OCI-M2 (cell line): ENCODE results near the gene TESK2.
"Not testable (repeated sequence)": the region's sequence is repeated elsewhere in the genome, so short reads cannot be mapped to it uniquely, and the experiment has no call there.

Experiments used
- DNase-seq: peaks from one replicate; lab custom pipeline; 2025; ENCODE audit not compliant: unreplicated experiment; lab: John Stamatoyannopoulos, UW

Gene TESK2

GRCh38 chr1:45414746-45415145, 76.2 kb downstream of the TESK2 start:
- no peak for DNase-seq

GRCh38 chr1:45412899-45413298, 78.1 kb downstream of the TESK2 start:
- no peak for DNase-seq

DNA sequence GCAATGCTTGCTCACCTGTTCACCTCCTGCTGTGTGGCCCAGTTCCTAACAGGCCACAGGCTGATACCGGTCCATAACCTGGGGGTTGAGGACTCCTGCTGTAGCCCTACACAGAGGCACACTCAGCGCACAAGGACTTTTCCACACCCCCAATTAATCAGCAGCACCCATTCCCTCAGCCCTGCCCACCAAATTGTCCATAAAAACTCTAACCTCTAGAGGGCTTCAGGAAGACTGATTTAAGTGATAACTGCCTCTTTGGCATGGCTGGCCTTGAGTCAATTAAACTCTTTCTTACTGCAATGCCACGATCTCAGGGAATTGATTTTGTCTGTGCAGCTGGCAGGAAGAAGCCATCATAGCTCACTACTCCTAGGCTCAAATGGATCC, 79.5 kb downstream of the TESK2 start:
- no peak for DNase-seq

DNA sequence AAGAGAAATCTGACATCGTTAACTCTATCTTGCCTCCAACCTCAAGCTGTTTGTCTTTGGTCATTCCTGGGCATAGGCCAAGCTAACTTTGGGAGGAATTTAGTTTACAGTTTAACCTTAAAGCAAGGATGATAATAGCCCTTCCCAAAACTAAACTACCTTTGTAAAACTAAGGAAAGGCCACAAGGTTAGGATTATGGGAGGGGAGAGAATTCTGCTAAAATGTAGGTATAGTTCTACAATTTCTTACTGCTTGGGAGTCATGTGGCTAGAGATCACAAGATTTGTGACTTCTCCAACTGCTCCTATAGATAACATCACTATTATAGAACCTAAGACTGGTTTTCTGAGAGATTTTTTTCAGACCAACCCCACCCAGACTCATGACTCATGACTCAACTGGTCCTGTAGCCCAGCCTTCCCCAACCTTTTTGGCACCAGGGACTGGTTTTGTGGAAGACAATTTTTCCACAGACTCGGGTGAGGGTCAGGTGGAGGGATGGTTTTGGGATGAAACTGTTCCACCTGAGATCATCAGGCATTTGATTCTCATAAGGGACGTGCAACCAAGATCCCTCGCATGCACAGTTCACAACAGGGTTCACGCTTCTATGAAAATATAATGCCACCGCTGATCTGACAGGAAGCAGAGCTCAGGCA, 80.0 kb downstream of the TESK2 start:
- no peak for DNase-seq

GRCh38 chr1:45409276-45409675, 81.7 kb downstream of the TESK2 start:
- DNase-seq = no peak

GRCh38 chr1:45407629-45408287, 83.2 kb downstream of the TESK2 start:
- DNase-seq = no peak

DNA sequence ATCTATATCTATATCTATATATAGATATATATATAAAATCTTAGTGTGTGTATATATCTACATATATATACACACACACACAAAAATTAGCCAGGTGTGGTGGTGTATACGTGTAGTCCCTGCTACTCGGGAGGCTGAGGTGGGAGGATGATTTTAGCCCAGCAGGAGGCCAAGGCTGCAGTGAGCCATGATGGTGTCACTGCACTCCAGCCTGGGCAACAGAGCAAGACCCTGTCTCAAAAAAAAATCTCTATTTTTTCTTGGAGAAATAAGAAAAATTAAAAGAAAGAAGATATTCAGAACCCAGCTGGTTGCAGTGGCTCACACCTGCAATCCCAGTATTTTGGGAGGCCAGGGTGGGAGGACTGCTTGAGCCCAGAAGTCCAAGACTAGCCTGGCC, 85.3 kb downstream of the TESK2 start:
- DNase-seq = no peak

DNA sequence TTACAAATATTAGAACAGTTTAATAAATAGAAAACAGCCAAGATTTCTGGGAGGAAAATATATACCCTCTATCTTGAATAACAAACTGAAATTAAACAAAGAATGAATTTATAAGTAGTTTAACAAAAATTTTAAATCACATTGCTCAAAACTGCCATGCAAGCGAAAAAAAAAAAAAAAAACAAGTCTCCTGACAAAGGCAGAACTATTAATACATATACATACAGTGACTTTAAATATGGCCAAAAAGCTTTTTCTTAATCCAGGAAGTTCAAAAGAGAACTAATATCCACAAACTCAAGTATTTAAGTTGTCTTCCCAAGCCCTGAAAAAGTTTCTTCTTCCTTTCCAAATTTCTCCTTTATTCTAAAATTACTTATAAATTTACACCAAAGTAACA, 87.2 kb downstream of the TESK2 start:
- DNase-seq = no peak

GRCh38 chr1:45403298-45403697, 87.7 kb downstream of the TESK2 start:
- DNase-seq = no peak

DNA sequence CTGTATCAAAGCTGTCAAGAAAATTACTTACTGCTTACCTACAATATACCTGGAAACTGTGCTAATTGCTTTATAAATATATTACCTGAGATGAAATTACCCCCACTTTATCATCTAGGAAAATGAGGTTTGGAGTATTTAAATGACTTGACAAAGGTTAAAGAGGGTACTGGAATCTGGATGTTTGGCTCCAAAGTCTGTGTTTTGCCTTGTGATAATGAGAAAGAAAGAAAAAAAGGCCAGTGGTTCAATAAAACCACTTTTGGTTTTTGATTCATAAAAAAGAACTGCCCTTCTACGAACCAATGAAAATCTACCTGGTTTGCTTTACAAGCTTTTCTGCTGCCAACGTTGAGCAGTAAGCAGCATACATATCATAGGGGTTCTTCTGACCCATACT, 89.4 kb downstream of the TESK2 start:
- no peak for DNase-seq

- DNase-seq = no peak
Measured at GRCh38 chr1:45400049-45400448, 90.9 kb downstream of the TESK2 start.

DNA sequence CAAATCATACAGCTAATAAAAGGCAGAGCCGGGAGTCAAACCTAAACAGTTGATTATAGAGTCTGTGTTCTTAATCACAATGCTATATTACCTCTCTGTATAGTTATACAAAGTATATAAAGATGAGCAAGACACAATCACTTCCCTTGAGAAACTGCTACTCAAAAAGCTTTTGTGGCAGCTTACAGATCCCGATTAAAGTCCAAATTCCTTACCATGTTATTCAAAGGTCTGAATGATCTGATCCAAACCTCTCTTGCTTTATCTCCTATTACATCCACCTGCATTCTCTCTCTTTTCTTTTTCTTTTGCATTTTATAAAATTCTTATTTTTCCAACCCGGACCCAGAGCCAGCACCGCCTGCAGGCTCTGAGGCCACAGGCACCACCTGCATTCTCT, 93.7 kb downstream of the TESK2 start:
- DNase-seq = no peak

DNA sequence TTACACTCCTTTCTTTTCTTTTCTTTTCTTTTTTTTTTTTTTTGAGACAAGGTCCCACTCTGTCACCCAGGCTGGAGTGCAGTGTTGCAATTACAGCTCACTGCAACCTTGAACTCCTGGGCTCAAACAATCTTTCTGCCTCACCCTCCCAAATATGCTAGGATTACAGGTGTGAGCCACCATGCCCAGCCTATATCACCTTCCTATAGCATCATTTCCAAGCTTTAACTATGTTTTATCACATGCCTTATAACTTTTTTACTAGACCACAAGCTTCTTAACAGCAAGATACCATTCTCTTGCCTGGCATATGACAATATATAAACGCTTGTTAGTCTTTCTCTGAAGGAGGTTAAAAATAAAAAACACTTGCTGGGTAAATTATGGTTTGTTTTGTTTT, 95.4 kb downstream of the TESK2 start:
- no peak for DNase-seq

- DNase-seq = no peak
Measured at GRCh38 chr1:45395051-45395450, 95.9 kb downstream of the TESK2 start.

GRCh38 chr1:45394342-45394741, 96.6 kb downstream of the TESK2 start:
- DNase-seq = no peak

- DNase-seq = no peak
Measured at GRCh38 chr1:45393718-45394302, 97.2 kb downstream of the TESK2 start.

DNA sequence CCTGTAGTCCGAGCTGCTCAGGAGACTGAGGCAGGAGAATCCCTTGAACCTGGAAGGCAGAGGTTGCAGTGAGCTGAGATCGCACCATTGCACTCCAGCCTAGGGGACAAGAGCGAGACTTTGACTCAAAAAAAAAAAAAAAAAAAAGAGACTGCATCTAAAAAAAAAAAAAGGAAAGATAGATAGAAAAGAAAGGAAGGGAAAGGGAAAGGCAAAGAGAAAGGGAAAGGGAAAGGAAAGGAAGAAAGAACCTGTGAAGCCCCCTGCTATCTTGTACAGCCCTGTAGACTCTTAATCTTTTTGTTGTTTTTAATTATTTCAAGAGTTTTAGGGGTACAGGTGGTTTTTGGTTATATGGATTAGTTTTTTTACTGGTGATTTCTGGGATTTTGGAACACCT, 104.7 kb downstream of the TESK2 start:
- no peak for DNase-seq

DNA sequence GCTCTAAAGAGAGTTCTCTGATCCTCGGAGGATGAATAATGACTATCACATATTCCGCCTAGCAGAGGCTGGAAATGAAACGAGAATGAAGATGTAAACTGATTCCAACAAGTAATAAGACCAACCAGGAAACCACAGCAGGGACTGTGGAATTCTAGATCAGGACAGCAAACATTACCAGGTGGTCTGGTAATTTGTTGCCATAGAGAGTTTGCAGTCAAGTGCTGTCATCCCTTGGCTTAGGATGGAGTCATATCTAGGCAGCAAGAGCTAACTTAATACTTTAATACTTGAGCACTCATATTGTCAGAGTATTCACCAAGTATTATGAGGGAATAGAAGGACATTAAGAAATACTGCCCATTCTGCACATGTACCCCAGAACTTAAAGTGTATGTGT, 105.7 kb downstream of the TESK2 start:
- no peak for DNase-seq

DNA sequence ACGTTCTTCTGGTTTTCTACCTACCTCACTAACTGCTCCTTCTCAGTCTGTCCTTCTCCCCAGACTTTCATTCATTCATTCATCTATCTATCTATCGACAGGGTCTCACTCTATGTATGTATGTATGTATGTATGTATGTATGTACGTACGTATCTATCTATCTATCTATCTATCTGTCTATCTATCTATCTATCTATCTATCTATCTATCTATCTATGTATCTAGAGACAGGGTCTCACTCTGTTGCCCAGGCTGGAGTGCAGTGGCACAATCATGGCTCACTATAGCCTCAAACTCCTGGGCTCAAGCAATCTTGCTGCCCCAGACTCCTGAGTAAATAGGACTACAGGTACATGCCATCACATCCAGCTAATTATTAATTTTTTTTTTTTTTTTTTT, 106.8 kb downstream of the TESK2 start:
- DNase-seq = not testable (repeated sequence)

GRCh38 chr1:45383191-45383590, 107.8 kb downstream of the TESK2 start:
- DNase-seq = no peak

DNA sequence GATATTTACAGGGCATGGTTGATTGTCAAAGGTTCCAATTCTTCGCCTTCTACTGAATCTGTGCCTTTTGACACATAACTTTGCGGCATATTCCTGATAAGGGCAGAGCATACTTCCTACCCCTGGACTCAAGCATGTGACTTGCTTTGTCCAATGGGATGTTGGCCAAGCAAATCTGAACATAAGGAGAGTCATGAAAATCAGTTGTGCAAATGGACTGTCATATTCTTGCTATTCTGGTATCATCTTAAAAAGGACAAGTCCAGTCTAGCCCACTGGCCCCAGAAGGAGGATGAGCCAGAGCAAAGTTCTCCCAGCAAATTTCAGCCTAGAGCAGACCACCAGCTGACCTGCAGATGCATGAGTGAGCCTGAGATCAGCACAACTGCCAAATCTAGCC, 109.7 kb downstream of the TESK2 start:
- no peak for DNase-seq

- no peak for DNase-seq
Measured at GRCh38 chr1:45380730-45381129, 110.2 kb downstream of the TESK2 start.

DNA sequence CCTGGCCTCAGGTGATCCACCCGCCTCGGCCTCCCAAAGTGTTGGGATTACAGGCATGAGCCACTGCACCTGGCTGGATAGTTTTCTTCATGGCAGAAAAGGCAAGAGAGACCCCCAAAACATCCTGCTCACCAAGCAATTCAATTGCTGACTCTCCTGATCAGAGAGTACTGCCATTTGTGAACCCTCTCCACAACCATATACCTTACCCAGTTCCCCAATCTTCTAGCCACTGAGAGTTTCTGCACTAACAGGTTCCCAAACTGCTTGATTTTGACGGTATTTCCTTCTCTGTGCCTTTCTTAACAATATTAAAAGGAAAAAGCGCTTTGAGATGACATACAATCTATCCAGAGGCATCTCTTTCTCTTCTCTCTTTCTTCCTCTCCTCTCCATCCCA, 110.8 kb downstream of the TESK2 start:
- DNase-seq = no peak
